Esophagus muscularis mucosa (tissue), 3 donors: Measurements from ENCODE around the gene SLC22A16.

Source experiments
- POLR2A ChIP-seq: fragments of 450-650 bp; IDR thresholded peaks from one replicate; pipeline ENCODE4 v1.6.1; 2017; ENCODE audit warnings: antibody characterized with exemption, moderate library complexity, mild to moderate bottlenecking, low read depth
- POLR2AphosphoS5 ChIP-seq, 2 donors: sonication (generic); formaldehyde crosslinking; IDR thresholded peaks; one replicate each; pipeline ENCODE4 v1.6.1; 2017; ENCODE audit warnings: antibody characterized with exemption in 2 of 2
- TF ChIP-seq, protein P1 (sequence below), 3 experiments: fragments of 200-600 bp in 2 of 3; fragments of 450-650 bp in 1 of 3; sonication (generic) in 2 of 3; IDR thresholded peaks; one replicate each; pipeline ENCODE4 v1.5.1; 2017 to 2019; ENCODE audit warnings: antibody characterized with exemption in 3 of 3, mild to moderate bottlenecking in 2 of 3, moderate library complexity in 1 of 3

DNA sequence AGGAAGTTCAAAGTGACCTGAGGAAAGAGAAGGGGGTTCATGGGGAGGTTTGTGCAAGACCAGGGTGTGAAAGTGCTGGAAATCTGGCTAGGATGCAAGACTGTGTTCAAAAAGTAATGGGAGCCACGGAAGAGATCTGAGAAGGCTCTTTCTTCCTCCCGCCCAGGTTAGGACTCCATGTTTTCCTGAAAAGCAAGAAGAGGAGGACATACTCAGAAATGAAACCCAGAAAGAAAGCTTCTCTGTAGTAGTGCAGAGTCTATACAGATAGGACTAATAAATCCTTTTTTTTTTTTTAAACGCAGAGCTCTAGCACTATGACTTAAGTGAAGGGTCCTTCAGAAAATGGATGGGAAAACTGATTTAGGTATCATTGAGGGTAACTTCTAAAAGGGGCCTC is 57.8 kb downstream of the SLC22A16 start:
- TF ChIP-seq, protein P1, sequence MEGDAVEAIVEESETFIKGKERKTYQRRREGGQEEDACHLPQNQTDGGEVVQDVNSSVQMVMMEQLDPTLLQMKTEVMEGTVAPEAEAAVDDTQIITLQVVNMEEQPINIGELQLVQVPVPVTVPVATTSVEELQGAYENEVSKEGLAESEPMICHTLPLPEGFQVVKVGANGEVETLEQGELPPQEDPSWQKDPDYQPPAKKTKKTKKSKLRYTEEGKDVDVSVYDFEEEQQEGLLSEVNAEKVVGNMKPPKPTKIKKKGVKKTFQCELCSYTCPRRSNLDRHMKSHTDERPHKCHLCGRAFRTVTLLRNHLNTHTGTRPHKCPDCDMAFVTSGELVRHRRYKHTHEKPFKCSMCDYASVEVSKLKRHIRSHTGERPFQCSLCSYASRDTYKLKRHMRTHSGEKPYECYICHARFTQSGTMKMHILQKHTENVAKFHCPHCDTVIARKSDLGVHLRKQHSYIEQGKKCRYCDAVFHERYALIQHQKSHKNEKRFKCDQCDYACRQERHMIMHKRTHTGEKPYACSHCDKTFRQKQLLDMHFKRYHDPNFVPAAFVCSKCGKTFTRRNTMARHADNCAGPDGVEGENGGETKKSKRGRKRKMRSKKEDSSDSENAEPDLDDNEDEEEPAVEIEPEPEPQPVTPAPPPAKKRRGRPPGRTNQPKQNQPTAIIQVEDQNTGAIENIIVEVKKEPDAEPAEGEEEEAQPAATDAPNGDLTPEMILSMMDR (IDR thresholded peaks at IDR 0.05): no peak
- TF ChIP-seq POLR2A (no peak), POLR2AphosphoS5 (IDR thresholded peaks at IDR 0.05) (no peak)
